ENCODE measurements around the gene DENND2A. TPM values are rescaled to one million over a fixed set of nuclear protein-coding genes. Genes with fewer than 3 reads are reported as not detected.
"Not testable (repeated sequence)": the region's sequence is repeated elsewhere in the genome, so short reads cannot be mapped to it uniquely, and the experiment has no call there.

The DENND2A gene
- total RNA-seq, 1 experiment from 2014 or later, result not detected

GRCh38 chr7:140621401-140622021, 19.1 kb downstream of the DENND2A start:
- CTCF ChIA-PET, result no interaction called here
- H3K4me1 Mint-ChIP-seq (ENCODE audit: low read depth, unreplicated experiment), result peaks cover 5% of the 10 kb centered on the region
- H3K27ac Mint-ChIP-seq (ENCODE audit: unreplicated experiment), result no peak overlapping the region
- H3K27me3 Mint-ChIP-seq (ENCODE audit: unreplicated experiment), result peaks cover 14% of the 10 kb centered on the region
- no peaks in the 10 kb centered on the region for H3K36me3 Mint-ChIP-seq (ENCODE audit: insufficient read depth, unreplicated experiment)
- no peaks in the 10 kb centered on the region for H3K9me3 Mint-ChIP-seq (ENCODE audit: low read depth, unreplicated experiment)
- intact Hi-C loops (cut with micrococcal nuclease; ENCODE audit: unreplicated experiment), result no loop called here
- no TSS peak for BruUV-seq (replicated peaks)
- no peak overlapping the region for H3K4me3 Mint-ChIP-seq (ENCODE audit: low read depth, unreplicated experiment)
- DNase-seq, result no peak
- TF ChIP-seq, protein P1, sequence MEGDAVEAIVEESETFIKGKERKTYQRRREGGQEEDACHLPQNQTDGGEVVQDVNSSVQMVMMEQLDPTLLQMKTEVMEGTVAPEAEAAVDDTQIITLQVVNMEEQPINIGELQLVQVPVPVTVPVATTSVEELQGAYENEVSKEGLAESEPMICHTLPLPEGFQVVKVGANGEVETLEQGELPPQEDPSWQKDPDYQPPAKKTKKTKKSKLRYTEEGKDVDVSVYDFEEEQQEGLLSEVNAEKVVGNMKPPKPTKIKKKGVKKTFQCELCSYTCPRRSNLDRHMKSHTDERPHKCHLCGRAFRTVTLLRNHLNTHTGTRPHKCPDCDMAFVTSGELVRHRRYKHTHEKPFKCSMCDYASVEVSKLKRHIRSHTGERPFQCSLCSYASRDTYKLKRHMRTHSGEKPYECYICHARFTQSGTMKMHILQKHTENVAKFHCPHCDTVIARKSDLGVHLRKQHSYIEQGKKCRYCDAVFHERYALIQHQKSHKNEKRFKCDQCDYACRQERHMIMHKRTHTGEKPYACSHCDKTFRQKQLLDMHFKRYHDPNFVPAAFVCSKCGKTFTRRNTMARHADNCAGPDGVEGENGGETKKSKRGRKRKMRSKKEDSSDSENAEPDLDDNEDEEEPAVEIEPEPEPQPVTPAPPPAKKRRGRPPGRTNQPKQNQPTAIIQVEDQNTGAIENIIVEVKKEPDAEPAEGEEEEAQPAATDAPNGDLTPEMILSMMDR (IDR thresholded peaks at IDR 0.05; ENCODE audit: unreplicated experiment), result no peak

- H3K27me3 Mint-ChIP-seq (ENCODE audit: unreplicated experiment), result peaks cover 14% of the 10 kb centered on the region
- intact Hi-C loops (cut with micrococcal nuclease; ENCODE audit: unreplicated experiment); H3K4me3 Mint-ChIP-seq (ENCODE audit: low read depth, unreplicated experiment); BruUV-seq (replicated peaks); H3K27ac Mint-ChIP-seq (ENCODE audit: unreplicated experiment); CTCF ChIA-PET; DNase-seq; H3K9me3 Mint-ChIP-seq (ENCODE audit: low read depth, unreplicated experiment); H3K4me1 Mint-ChIP-seq (ENCODE audit: low read depth, unreplicated experiment); H3K36me3 Mint-ChIP-seq (ENCODE audit: insufficient read depth, unreplicated experiment): not testable (repeated sequence)
Observed at GRCh38 chr7:140619915-140620510, 20.6 kb downstream of the DENND2A start.

DNA sequence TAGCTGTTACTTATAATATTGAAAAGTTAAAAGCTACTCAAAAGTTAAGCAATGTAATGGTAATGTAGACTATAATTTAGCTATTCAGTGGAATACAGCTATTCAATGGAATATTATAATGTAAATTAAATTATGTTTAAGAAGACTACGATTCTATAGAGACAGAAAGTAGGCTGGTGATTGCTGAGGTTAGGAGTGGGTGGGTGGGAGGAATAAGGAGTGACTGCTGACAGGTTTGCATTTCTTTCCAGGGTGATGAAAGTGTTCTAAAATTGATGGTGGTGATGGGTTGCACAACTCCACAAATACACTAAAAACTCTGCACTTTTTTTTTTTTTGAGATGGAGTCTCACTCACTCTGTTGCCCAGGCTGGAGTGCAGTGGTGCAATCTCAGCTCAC, 21.4 kb downstream of the DENND2A start:
- TF ChIP-seq, protein P1 (IDR thresholded peaks at IDR 0.05; ENCODE audit: unreplicated experiment), result no peak
- no peak overlapping the region for H3K4me3 Mint-ChIP-seq (ENCODE audit: low read depth, unreplicated experiment)
- H3K27ac Mint-ChIP-seq (ENCODE audit: unreplicated experiment), result no peak overlapping the region
- no TSS peak for BruUV-seq (replicated peaks)
- DNase-seq, result no peak
- CTCF ChIA-PET, result interaction anchor here (0.6 kb wide), 1 partner anchor 9 kb away, joined by 3 read pairs; no protein-coding TSS in a partner anchor
- H3K36me3 Mint-ChIP-seq (ENCODE audit: insufficient read depth, unreplicated experiment), result no peaks in the 10 kb centered on the region
- peaks cover 7% of the 10 kb centered on the region for H3K27me3 Mint-ChIP-seq (ENCODE audit: unreplicated experiment)
- no peaks in the 10 kb centered on the region for H3K4me1 Mint-ChIP-seq (ENCODE audit: low read depth, unreplicated experiment)
- intact Hi-C loops (cut with micrococcal nuclease; ENCODE audit: unreplicated experiment), result no loop called here
- no peaks in the 10 kb centered on the region for H3K9me3 Mint-ChIP-seq (ENCODE audit: low read depth, unreplicated experiment)

GRCh38 chr7:140618306-140618705, 22.3 kb downstream of the DENND2A start:
- H3K4me1 Mint-ChIP-seq (ENCODE audit: low read depth, unreplicated experiment), result no peaks in the 10 kb centered on the region
- intact Hi-C loops (cut with micrococcal nuclease; ENCODE audit: unreplicated experiment), result no loop called here
- no peak overlapping the region for H3K4me3 Mint-ChIP-seq (ENCODE audit: low read depth, unreplicated experiment)
- TF ChIP-seq, protein P1 (IDR thresholded peaks at IDR 0.05; ENCODE audit: unreplicated experiment), result no peak
- CTCF ChIA-PET, result no interaction called here
- H3K27ac Mint-ChIP-seq (ENCODE audit: unreplicated experiment), result no peak overlapping the region
- H3K9me3 Mint-ChIP-seq (ENCODE audit: low read depth, unreplicated experiment), result no peaks in the 10 kb centered on the region
- no TSS peak for BruUV-seq (replicated peaks)
- no peaks in the 10 kb centered on the region for H3K36me3 Mint-ChIP-seq (ENCODE audit: insufficient read depth, unreplicated experiment)
- no peak for DNase-seq
- no peaks in the 10 kb centered on the region for H3K27me3 Mint-ChIP-seq (ENCODE audit: unreplicated experiment)

- intact Hi-C loops (cut with micrococcal nuclease; ENCODE audit: unreplicated experiment), result no loop called here
- H3K27me3 Mint-ChIP-seq (ENCODE audit: unreplicated experiment), result no peaks in the 10 kb centered on the region
- no peaks in the 10 kb centered on the region for H3K36me3 Mint-ChIP-seq (ENCODE audit: insufficient read depth, unreplicated experiment)
- no peaks in the 10 kb centered on the region for H3K4me1 Mint-ChIP-seq (ENCODE audit: low read depth, unreplicated experiment)
- CTCF ChIA-PET, result no interaction called here
- no peak for DNase-seq
- no peak overlapping the region for H3K27ac Mint-ChIP-seq (ENCODE audit: unreplicated experiment)
- no peaks in the 10 kb centered on the region for H3K9me3 Mint-ChIP-seq (ENCODE audit: low read depth, unreplicated experiment)
- TF ChIP-seq, protein P1 (IDR thresholded peaks at IDR 0.05; ENCODE audit: unreplicated experiment), result no peak
- H3K4me3 Mint-ChIP-seq (ENCODE audit: low read depth, unreplicated experiment), result no peak overlapping the region
- BruUV-seq (replicated peaks), result no TSS peak
Observed at GRCh38 chr7:140617081-140617480, 23.5 kb downstream of the DENND2A start.
